Measurements from ENCODE around the gene PBRM1. TPM values are rescaled to one million over a fixed set of nuclear protein-coding genes. Genes with fewer than 3 reads are reported as not detected.

Gene PBRM1
- total and polyA plus RNA-seq, 2 of the 13 experiments (the other 11 are each of a cell fraction or from before 2014, with no cell fraction given), result 10.9 to 33.2 TPM

- TF ChIP-seq ZNF33B (CRISPR knock-in tag; IDR thresholded peaks at IDR 0.05), result peak; percentile 87
- TF ChIP-seq ZNF326 (CRISPR knock-in tag; IDR thresholded peaks at IDR 0.05; ENCODE audit: borderline replicate concordance), result peak; percentile 97
- TF ChIP-seq SNAPC2 (CRISPR knock-in tag; IDR thresholded peaks at IDR 0.05), result 0 out of 2 replicates have a peak, but pooled peaks have one; percentile 26
- TF ChIP-seq ZKSCAN5 (CRISPR knock-in tag; IDR thresholded peaks at IDR 0.05), result no peak
- TF ChIP-seq EP300 (IDR thresholded peaks at IDR 0.05; ENCODE audit: low read depth in 2 of 2, low read length in 2 of 2), result no peak
- no peak for TF ChIP-seq EP300 (CRISPR knock-in tag; IDR thresholded peaks at IDR 0.05; ENCODE audit: borderline replicate concordance)
- TF ChIP-seq KDM5B (CRISPR knock-in tag; IDR thresholded peaks at IDR 0.05; ENCODE audit: borderline replicate concordance), result peak; percentile 89
- no peak for TF ChIP-seq ZNF414 (CRISPR knock-in tag; IDR thresholded peaks at IDR 0.05)
- TF ChIP-seq ELF4 (CRISPR knock-in tag; IDR thresholded peaks at IDR 0.05; ENCODE audit: borderline replicate concordance), result peak; percentile 78; the same call in 1 of the 2 replicates
- TF ChIP-seq MYPOP (CRISPR knock-in tag; IDR thresholded peaks at IDR 0.05), result peak; percentile 90
- TF ChIP-seq ZNF639 (CRISPR knock-in tag; conservative IDR thresholded peaks at IDR 0.05), result no peak; the same call in 1 of the 2 replicates
- TF ChIP-seq ZNF883 (CRISPR knock-in tag; IDR thresholded peaks at IDR 0.05; ENCODE audit: not compliant biosample characterization), result peak; percentile 64
- no peak for TF ChIP-seq FOXM1 (CRISPR knock-in tag; IDR thresholded peaks at IDR 0.05)
- peak; percentile 71; the same call in 1 of the 2 replicates for TF ChIP-seq ZNF567 (CRISPR knock-in tag; IDR thresholded peaks at IDR 0.05; ENCODE audit: borderline replicate concordance)
- peak; percentile 31; the same call in 1 of the 2 replicates for TF ChIP-seq FOXC1 (CRISPR knock-in tag; IDR thresholded peaks at IDR 0.05; ENCODE audit: borderline replicate concordance)
- no peak for TF ChIP-seq ZNF513 (CRISPR knock-in tag; conservative IDR thresholded peaks at IDR 0.05)
- TF ChIP-seq SOX5 (CRISPR knock-in tag; IDR thresholded peaks at IDR 0.05; ENCODE audit: borderline replicate concordance), result no peak
- peak; percentile 77 for TF ChIP-seq NKX3-1 (CRISPR knock-in tag; IDR thresholded peaks at IDR 0.05)
- TF ChIP-seq HMG20A (CRISPR knock-in tag; IDR thresholded peaks at IDR 0.05; ENCODE audit: borderline replicate concordance), result no peak
- TF ChIP-seq RFX1 (IDR thresholded peaks at IDR 0.05), result no peak
- peak; percentile 69 for TF ChIP-seq RXRA (CRISPR knock-in tag; IDR thresholded peaks at IDR 0.05)
- 0 out of 2 replicates have a peak, but pooled peaks have one; percentile 53 for TF ChIP-seq PBX3 (CRISPR knock-in tag; IDR thresholded peaks at IDR 0.05; ENCODE audit: borderline replicate concordance)
These were observed 149.1 kb downstream of the PBRM1 start, which contains the start of gene UQCC5 (continued) for GRCh38 chr3:52536369-52537164.
